Measurements from ENCODE around the gene NBAS.

DNA sequence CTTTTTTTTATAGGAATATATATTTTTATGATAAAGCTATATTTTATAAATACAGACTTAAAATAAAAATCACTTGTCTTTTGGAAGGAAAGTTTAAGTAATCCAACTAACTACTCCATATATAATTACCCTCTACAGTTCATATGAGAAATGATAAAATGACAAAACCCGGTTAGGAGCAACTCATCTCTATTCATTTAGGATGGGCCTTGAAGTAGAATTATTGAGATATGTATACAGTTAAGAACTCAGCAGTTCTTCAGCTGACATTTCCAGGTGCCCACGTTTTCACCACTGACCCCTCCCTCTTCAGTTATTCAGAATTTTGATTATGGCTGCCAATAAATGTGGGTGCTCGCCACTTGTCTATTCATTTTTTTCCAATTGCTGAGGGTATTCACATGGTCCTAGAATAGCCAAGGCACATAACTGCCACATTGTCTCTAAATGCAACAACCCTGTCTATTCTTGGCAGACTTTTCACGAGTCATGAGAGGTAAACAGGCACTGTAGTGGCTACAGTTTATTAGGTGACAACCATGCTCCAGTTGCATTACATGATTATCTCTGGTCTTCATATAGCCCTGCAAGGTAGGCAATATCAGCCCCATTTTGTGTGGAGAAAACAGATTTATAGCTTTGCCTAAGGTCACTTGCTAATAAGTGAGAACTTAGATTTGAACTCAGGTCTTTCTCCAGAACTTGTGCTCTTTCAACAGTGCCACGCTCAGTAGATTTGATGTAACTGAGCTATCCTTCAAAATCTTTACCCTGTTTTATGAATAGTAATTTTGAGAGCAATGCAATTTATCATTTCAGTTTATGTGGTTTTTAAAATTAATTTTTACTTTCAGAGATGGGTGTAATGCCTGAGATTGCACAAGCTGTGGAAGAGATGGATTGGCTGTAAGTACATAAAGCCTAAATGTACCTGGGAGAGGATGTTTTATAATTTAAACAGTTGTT, 33.4 kb upstream of the NBAS start:
- no peak for TF ChIP-seq CTCF (conservative IDR thresholded peaks at IDR 0.05 in 1 of 2, IDR thresholded peaks at IDR 0.05 in 1 of 2; ENCODE audit: low read depth in 1 of 2, low read length in 2 of 2)
- TF ChIP-seq EZH2 (IDR thresholded peaks at IDR 0.05; ENCODE audit: low read length, missing control alignments), result no peak
